Common myeloid progenitor, CD34-positive (primary cell): Measurements from ENCODE around the gene CNTN5.

Experiments
- CTCF ChIA-PET: fragments of 350-600 bp; sonication (Branson Sonifier 250); formaldehyde crosslinking; loops from one replicate; lab custom pipeline; 2021; ENCODE audit warnings: antibody characterized with exemption; lab: Charles Lee
- POLR2A ChIA-PET: fragments of 350-600 bp; sonication (Branson Sonifier 250); formaldehyde crosslinking; loops from one replicate; lab custom pipeline; 2021; ENCODE audit warnings: antibody characterized with exemption; lab: Charles Lee
- DNase-seq, 3 donors: peaks; one replicate each; pipeline versions ENCODE4 v3.0.0 to v3.0.0-alpha.2; 2013
- H3K27ac ChIP-seq, 2 experiments: 1 replicate in 1 of 2; 2 replicates in 1 of 2; pipeline ENCODE4 v1.7.0; 2013; ENCODE audit warnings: inconsistent platforms in 2 of 2, low read length in 2 of 2, mild to moderate bottlenecking in 2 of 2, low read depth in 1 of 2, moderate library complexity in 1 of 2; ENCODE audit not compliant: severe bottlenecking in 2 of 2, insufficient read depth in 1 of 2, poor library complexity in 1 of 2
- H3K27me3 ChIP-seq, 5 experiments: replicated peaks in 2 of 5; 1 replicate in 3 of 5; 2 replicates in 2 of 5; pipeline versions ENCODE4 v1.6.1 to v1.7.0; 2013; ENCODE audit warnings: low read length in 4 of 5, mild to moderate bottlenecking in 2 of 5, moderate library complexity in 2 of 5, inconsistent platforms in 1 of 5; ENCODE audit not compliant: insufficient read depth in 5 of 5, control insufficient read depth in 4 of 5
- H3K36me3 ChIP-seq, 4 experiments: 1 replicate in 2 of 4; 2 replicates in 2 of 4; pipeline versions ENCODE4 v1.6.1 to v1.7.0; 2013; ENCODE audit warnings: low read length in 3 of 4, control low read depth in 1 of 4, mild to moderate bottlenecking in 1 of 4; ENCODE audit not compliant: control insufficient read depth in 4 of 4, insufficient read depth in 4 of 4
- H3K4me1 ChIP-seq, 4 experiments: 1 replicate in 3 of 4; 2 replicates in 1 of 4; pipeline versions ENCODE4 v1.6.1 to v1.7.1; 2013; ENCODE audit warnings: low read length in 3 of 4, mild to moderate bottlenecking in 3 of 4, control low read depth in 1 of 4, inconsistent platforms in 1 of 4, moderate library complexity in 1 of 4; ENCODE audit not compliant: control insufficient read depth in 4 of 4, insufficient read depth in 4 of 4; ENCODE audit errors: control extremely low read depth in 1 of 4
- H3K4me3 ChIP-seq, 7 experiments: 1 replicate in 4 of 7; 2 replicates in 3 of 7; pipeline versions ENCODE4 v1.5.1 to v1.7.0; 2013; ENCODE audit warnings: mild to moderate bottlenecking in 7 of 7, low read length in 6 of 7, moderate library complexity in 6 of 7, inconsistent platforms in 2 of 7, low read depth in 2 of 7, control low read depth in 1 of 7; ENCODE audit not compliant: insufficient read depth in 4 of 7, control insufficient read depth in 1 of 7; ENCODE audit errors: extremely low read depth in 1 of 7
- H3K9me3 ChIP-seq, 5 experiments: 1 replicate in 4 of 5; 2 replicates in 1 of 5; pipeline versions ENCODE4 v1.6.1 to v1.7.1; 2013; ENCODE audit warnings: low read length in 4 of 5, mild to moderate bottlenecking in 2 of 5, inconsistent platforms in 1 of 5, low read depth in 1 of 5, moderate library complexity in 1 of 5; ENCODE audit not compliant: control insufficient read depth in 4 of 5, insufficient read depth in 2 of 5; ENCODE audit errors: control extremely low read depth in 1 of 5
- WGBS: methylation state at CpG from one replicate; pipeline ENCODE4 v1.1.5; 2013; ENCODE audit not compliant: insufficient coverage; 5-methylcytosine and 5-hydroxymethylcytosine counted together

CNTN5 gene

GRCh38 chr11:100353083-100353482 is 1332.3 kb downstream of the CNTN5 start:
- H3K9me3 ChIP-seq, result no peaks in the 10 kb centered on the region
- H3K4me3 ChIP-seq, result no peak overlapping the region
- POLR2A ChIA-PET, result no interaction called here
- no peaks in the 10 kb centered on the region for H3K27me3 ChIP-seq
- H3K4me1 ChIP-seq, result no peaks in the 10 kb centered on the region
- no peak for DNase-seq
- CTCF ChIA-PET, result no interaction called here
- no peak overlapping the region for H3K27ac ChIP-seq
- H3K36me3 ChIP-seq, result no peaks in the 10 kb centered on the region

GRCh38 chr11:100354736-100355135 is 1334.0 kb downstream of the CNTN5 start:
- Histone ChIP-seq H3K36me3 (no peaks in the 10 kb centered on the region), H3K4me3 (no peak overlapping the region), H3K27ac (no peak overlapping the region), H3K9me3 (no peaks in the 10 kb centered on the region), H3K4me1 (no peaks in the 10 kb centered on the region), H3K27me3 (no peaks in the 10 kb centered on the region)
- POLR2A ChIA-PET, result no interaction called here
- CTCF ChIA-PET, result no interaction called here
- no peak for DNase-seq

GRCh38 chr11:100356035-100356434 is 1335.3 kb downstream of the CNTN5 start:
- Histone ChIP-seq H3K27ac (no peak overlapping the region), H3K36me3 (no peaks in the 10 kb centered on the region), H3K4me1 (no peaks in the 10 kb centered on the region), H3K4me3 (no peak overlapping the region), H3K9me3 (no peaks in the 10 kb centered on the region), H3K27me3 (no peaks in the 10 kb centered on the region)
- WGBS, result no CpG with 5 or more reads among the region's 4 CpGs
- DNase-seq, result no peak
- POLR2A ChIA-PET, result no interaction called here
- CTCF ChIA-PET, result no interaction called here

- Histone ChIP-seq H3K4me3 (no peak overlapping the region), H3K9me3 (no peaks in the 10 kb centered on the region), H3K36me3 (no peaks in the 10 kb centered on the region), H3K4me1 (no peaks in the 10 kb centered on the region), H3K27me3 (no peaks in the 10 kb centered on the region), H3K27ac (no peak overlapping the region)
- ChIA-PET POLR2A (no interaction called here), CTCF (no interaction called here)
- DNase-seq, result no peak
- 94% methylated on average over 4 of the region's 4 CpGs for WGBS
These were observed 1338.5 kb downstream of the CNTN5 start for GRCh38 chr11:100359281-100359680.

GRCh38 chr11:100367892-100368291 is 1347.1 kb downstream of the CNTN5 start:
- POLR2A ChIA-PET, result no interaction called here
- CTCF ChIA-PET, result no interaction called here
- no peaks in the 10 kb centered on the region for H3K36me3 ChIP-seq
- no peak for DNase-seq
- H3K4me1 ChIP-seq, result no peaks in the 10 kb centered on the region
- no peak overlapping the region for H3K27ac ChIP-seq
- H3K9me3 ChIP-seq, result peaks cover 0 to 6% (median 4%) of the 10 kb centered on the region in 5 experiments
- no peaks in the 10 kb centered on the region for H3K27me3 ChIP-seq
- H3K4me3 ChIP-seq, result no peak overlapping the region

GRCh38 chr11:100383357-100383865 is 1362.7 kb downstream of the CNTN5 start:
- H3K4me1 ChIP-seq, result no peaks in the 10 kb centered on the region
- CTCF ChIA-PET, result no interaction called here

GRCh38 chr11:100396266-100396665 is 1375.5 kb downstream of the CNTN5 start:
- H3K27ac ChIP-seq, result no peak overlapping the region
- no peak overlapping the region for H3K4me3 ChIP-seq
- CTCF ChIA-PET, result no interaction called here
- POLR2A ChIA-PET, result no interaction called here
- H3K4me1 ChIP-seq, result no peaks in the 10 kb centered on the region
- no peaks in the 10 kb centered on the region for H3K36me3 ChIP-seq
- WGBS, result no CpG with 5 or more reads among the region's 3 CpGs
- no peaks in the 10 kb centered on the region for H3K9me3 ChIP-seq
- H3K27me3 ChIP-seq, result no peaks in the 10 kb centered on the region
- no peak for DNase-seq

More at GRCh38 chr11:100383357-100383865, 1362.7 kb downstream of the CNTN5 start:
- Histone ChIP-seq H3K27ac (no peak overlapping the region), H3K9me3 (peaks cover 0 to 4% (median 0%) of the 10 kb centered on the region in 5 experiments), H3K27me3 (no peaks in the 10 kb centered on the region), H3K36me3 (no peaks in the 10 kb centered on the region), H3K4me3 (no peak overlapping the region)
- no peak for DNase-seq
- WGBS, result 63% methylated on average over 6 of the region's 7 CpGs
- POLR2A ChIA-PET, result no interaction called here
